ENCODE measurements around the gene PKP4. TPM values are rescaled to one million over a fixed set of nuclear protein-coding genes. Genes with fewer than 3 reads are reported as not detected.

Gene PKP4
- total and polyA plus RNA-seq, 2 of the 8 experiments (the other 6 are each of a cell fraction or from before 2014, with no cell fraction given) = 48.2 to 88.0 TPM

GRCh38 chr2:158512323-158512722 is 55.6 kb downstream of the PKP4 start (continued):
- TF ChIP-seq CTCF (IDR thresholded peaks at IDR 0.05; ENCODE audit: control extremely low read depth in 1 of 3, insufficient read depth in 1 of 3, low read depth in 1 of 3, low read length in 3 of 3) (no peak), GABPA (IDR thresholded peaks at IDR 0.05; ENCODE audit: borderline replicate concordance, insufficient read depth, low read length) (no peak), TEAD4 (IDR thresholded peaks at IDR 0.05; ENCODE audit: low read depth, low read length) (no peak), FOSL1 (IDR thresholded peaks at IDR 0.05; ENCODE audit: insufficient read depth, low read depth, low read length) (no peak), TCF12 (IDR thresholded peaks at IDR 0.05; ENCODE audit: low read depth, low read length) (no peak), SP4 (IDR thresholded peaks at IDR 0.05; ENCODE audit: low read length) (no peak), RXRA (IDR thresholded peaks at IDR 0.05; ENCODE audit: insufficient read depth, low read depth, low read length) (no peak), KDM1A (IDR thresholded peaks at IDR 0.05; ENCODE audit: borderline replicate concordance, low read length) (no peak)
